Uterus (tissue), 4 donors: Measurements from ENCODE around the gene DIPK1A. TPM values are rescaled to one million over a fixed set of nuclear protein-coding genes. Genes with fewer than 3 reads are reported as not detected.
"Not testable (repeated sequence)": the region's sequence is repeated elsewhere in the genome, so short reads cannot be mapped to it uniquely, and the experiment has no call there.

Source experiments
- DNase-seq, 2 donors: peaks; one replicate each; pipeline ENCODE4 v3.0.0-alpha.2; 2019 to 2020
- H3K27ac ChIP-seq, 2 donors: fragments of 200-600 bp; sonication (generic); 1 replicate in 1 of 2; 2 replicates in 1 of 2; pipeline ENCODE4 v1.5.1; 2016 to 2018
- H3K27me3 ChIP-seq, 2 donors: fragments of 200-600 bp; sonication (generic); one replicate each; pipeline ENCODE4 v1.5.1; 2018 to 2019; ENCODE audit warnings: control low read depth in 1 of 2
- H3K36me3 ChIP-seq, 2 donors: fragments of 200-600 bp; sonication (generic); one replicate each; pipeline ENCODE4 v1.5.1; 2019; ENCODE audit warnings: control low read depth in 1 of 2
- H3K4me1 ChIP-seq, 2 donors: fragments of 200-600 bp; sonication (generic); one replicate each; pipeline ENCODE4 v1.5.1; 2018 to 2019; ENCODE audit warnings: control low read depth in 1 of 2
- H3K4me3 ChIP-seq, 2 donors: fragments of 200-600 bp; sonication (generic); 1 replicate in 1 of 2; 2 replicates in 1 of 2; pipeline ENCODE4 v1.5.1; 2018 to 2019; ENCODE audit warnings: mild to moderate bottlenecking in 1 of 2
- H3K9me3 ChIP-seq, 2 donors: fragments of 200-600 bp; sonication (generic); one replicate each; pipeline ENCODE4 v1.5.1; 2019; ENCODE audit warnings: control low read depth in 1 of 2
- POLR2A ChIP-seq, 2 donors: fragments of 450-650 bp; IDR thresholded peaks; one replicate each; pipeline ENCODE4 v1.6.1; 2016; ENCODE audit warnings: antibody characterized with exemption in 2 of 2, mild to moderate bottlenecking in 1 of 2, moderate library complexity in 1 of 2
- intact Hi-C: fragments of 100-400 bp; cut with DNase I; formaldehyde crosslinking; loops from one replicate; pipeline ENCODE4 v1.15.1; 2023; ENCODE audit warnings: low total_unique reads
- total RNA-seq, 4 donors: library from RNA; depleted of rRNA in 3 of 4; stranded (reverse); fragments of >200 nt in 3 of 4; gene quantifications; one replicate each; pipeline versions ENCODE4 v1.1.0 to v1.2.4, GENCODE V29; 2014 to 2023
- TF ChIP-seq, protein P1 (sequence below), 4 experiments: fragments of 200-600 bp in 2 of 4; fragments of 450-650 bp in 2 of 4; sonication (generic) in 2 of 4; IDR thresholded peaks; one replicate each; pipeline ENCODE4 v1.5.1; 2016 to 2019; ENCODE audit warnings: antibody characterized with exemption in 4 of 4, mild to moderate bottlenecking in 2 of 4, moderate library complexity in 1 of 4
- donor health status: DM: yes; HTN: yes; CAD: no.

DIPK1A gene
- total RNA-seq, 4 donors from 2014 or later: 15.5 to 28.4 (median 20.8) TPM

DNA sequence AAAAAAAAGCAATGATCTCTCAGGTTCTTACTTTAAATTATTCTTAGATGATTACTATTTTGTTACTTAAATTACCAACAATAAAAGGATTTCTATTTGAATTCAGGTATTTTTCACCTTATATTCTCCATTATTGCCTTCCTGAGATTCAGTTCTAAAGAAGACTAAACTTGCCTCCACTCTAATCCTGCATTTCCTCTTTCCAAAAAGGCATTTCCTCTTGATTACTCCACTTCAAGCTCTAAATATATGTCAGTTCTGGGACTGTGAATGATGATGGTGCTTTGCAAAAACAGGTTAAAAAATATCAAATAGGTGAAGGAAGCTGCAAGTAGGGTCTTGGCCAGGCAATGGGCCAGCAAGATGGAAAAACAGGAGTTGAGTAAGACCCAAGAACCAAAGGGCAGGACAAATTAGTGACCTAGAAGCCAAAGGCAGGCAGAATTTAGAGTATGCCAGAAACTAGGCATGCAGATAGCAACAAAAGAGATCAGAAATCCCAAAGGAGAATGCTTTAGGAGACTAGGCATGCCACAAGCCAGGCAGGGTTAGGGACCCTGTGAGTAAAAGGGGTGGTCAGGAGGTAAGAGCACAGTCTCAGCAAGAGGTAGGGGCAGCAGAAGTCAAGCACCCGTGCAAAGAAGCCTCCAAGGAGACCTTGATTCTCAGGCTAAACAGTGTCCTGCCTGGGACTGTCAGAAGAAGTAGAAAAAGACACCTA, 11.3 kb upstream of the DIPK1A start:
- intact Hi-C loops: no loop called here
- Histone ChIP-seq H3K9me3 (no peaks in the 10 kb centered on the region), H3K36me3 (no peaks in the 10 kb centered on the region), H3K27me3 (no peaks in the 10 kb centered on the region), H3K4me3 (no peak overlapping the region), H3K27ac (no peak overlapping the region), H3K4me1 (no peaks in the 10 kb centered on the region)
- no peak for DNase-seq
- TF ChIP-seq, protein P1, sequence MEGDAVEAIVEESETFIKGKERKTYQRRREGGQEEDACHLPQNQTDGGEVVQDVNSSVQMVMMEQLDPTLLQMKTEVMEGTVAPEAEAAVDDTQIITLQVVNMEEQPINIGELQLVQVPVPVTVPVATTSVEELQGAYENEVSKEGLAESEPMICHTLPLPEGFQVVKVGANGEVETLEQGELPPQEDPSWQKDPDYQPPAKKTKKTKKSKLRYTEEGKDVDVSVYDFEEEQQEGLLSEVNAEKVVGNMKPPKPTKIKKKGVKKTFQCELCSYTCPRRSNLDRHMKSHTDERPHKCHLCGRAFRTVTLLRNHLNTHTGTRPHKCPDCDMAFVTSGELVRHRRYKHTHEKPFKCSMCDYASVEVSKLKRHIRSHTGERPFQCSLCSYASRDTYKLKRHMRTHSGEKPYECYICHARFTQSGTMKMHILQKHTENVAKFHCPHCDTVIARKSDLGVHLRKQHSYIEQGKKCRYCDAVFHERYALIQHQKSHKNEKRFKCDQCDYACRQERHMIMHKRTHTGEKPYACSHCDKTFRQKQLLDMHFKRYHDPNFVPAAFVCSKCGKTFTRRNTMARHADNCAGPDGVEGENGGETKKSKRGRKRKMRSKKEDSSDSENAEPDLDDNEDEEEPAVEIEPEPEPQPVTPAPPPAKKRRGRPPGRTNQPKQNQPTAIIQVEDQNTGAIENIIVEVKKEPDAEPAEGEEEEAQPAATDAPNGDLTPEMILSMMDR (IDR thresholded peaks at IDR 0.05): no peak
- no peak for TF ChIP-seq POLR2A (IDR thresholded peaks at IDR 0.05)

DNA sequence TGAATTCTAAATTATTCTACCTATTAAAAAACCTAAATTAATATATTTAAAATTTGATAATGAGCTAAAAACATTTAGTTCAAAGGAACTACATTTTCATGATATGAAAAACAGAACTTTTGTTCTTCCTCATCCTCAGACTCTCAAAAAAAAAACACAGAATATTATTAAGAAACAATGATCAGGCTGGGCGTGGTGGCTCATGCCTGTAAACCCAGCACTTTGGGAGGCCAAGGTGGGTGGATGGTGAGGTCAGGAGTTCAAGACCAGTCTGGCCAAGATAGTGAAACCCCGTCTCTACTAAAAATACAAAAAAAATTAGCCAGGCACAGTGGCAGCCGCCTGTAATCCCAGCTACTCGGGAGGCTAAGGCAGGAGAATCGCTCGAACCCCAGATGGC, 10.7 kb upstream of the DIPK1A start:
- H3K4me3 ChIP-seq, H3K36me3 ChIP-seq, H3K27ac ChIP-seq, H3K9me3 ChIP-seq, intact Hi-C loops, H3K27me3 ChIP-seq, H3K4me1 ChIP-seq, DNase-seq: not testable (repeated sequence)

DNA sequence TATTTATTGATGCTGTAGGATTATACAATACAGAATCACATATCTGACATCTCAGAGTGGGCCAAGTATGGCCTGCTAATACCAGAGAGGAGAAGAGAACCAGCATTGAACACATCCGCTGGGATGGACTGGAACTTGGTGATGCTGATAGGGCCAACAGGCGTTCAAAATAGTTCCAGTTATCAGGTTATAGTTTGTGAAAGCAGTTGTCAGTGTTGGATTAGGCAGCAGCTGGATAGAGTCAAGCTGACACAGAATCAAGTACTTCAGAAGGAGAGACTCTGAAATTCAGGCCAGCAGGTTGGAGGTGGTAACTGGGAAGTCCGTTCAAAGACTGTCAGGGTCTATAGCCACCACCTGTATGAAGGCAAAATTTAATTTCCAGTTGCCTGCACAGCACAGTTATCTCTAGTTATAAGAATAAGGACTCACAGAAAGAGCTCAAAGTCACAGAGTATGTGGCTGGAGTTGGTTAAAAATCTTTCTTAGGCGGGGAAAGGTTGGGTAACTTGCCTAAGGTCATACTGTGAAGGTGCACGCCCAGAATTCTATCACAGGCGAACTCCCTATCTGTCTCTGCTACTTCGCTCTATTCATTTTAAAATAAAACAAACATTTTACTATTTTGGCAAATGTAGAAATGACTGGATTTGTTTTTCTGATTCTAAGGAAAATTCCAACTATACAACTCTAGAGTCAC, 9.9 kb upstream of the DIPK1A start:
- intact Hi-C loops: no loop called here

DNA sequence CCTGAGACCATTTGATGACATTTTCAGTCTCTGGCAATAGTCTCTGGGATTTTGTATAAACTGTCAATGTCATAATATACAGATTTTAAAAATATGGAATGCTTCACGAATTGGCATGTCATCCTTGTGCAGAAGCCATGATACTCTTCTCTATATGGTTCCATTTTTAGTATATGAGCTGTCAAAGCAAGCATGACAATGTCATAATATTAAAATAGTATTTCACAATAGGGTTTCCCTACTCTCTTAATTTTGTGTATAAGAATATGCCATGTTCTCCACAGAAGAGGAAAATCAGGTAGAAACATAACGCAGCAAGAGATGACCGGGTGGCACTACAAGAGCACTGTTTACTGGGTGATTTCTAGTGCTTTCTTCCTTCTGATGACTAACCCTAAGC, 8.3 kb upstream of the DIPK1A start:
- H3K4me3 ChIP-seq: no peak overlapping the region
- TF ChIP-seq POLR2A (IDR thresholded peaks at IDR 0.05): no peak
- TF ChIP-seq, protein P1 (IDR thresholded peaks at IDR 0.05): no peak
- intact Hi-C loops: no loop called here

More for the DNA sequence above, 9.9 kb upstream of the DIPK1A start:
- Histone ChIP-seq H3K36me3 (no peaks in the 10 kb centered on the region), H3K27me3 (no peaks in the 10 kb centered on the region), H3K27ac (no peak overlapping the region), H3K4me1 (no peaks in the 10 kb centered on the region), H3K9me3 (no peaks in the 10 kb centered on the region), H3K4me3 (no peak overlapping the region)
- no peak for DNase-seq
- TF ChIP-seq, protein P1 (IDR thresholded peaks at IDR 0.05): no peak

DNA sequence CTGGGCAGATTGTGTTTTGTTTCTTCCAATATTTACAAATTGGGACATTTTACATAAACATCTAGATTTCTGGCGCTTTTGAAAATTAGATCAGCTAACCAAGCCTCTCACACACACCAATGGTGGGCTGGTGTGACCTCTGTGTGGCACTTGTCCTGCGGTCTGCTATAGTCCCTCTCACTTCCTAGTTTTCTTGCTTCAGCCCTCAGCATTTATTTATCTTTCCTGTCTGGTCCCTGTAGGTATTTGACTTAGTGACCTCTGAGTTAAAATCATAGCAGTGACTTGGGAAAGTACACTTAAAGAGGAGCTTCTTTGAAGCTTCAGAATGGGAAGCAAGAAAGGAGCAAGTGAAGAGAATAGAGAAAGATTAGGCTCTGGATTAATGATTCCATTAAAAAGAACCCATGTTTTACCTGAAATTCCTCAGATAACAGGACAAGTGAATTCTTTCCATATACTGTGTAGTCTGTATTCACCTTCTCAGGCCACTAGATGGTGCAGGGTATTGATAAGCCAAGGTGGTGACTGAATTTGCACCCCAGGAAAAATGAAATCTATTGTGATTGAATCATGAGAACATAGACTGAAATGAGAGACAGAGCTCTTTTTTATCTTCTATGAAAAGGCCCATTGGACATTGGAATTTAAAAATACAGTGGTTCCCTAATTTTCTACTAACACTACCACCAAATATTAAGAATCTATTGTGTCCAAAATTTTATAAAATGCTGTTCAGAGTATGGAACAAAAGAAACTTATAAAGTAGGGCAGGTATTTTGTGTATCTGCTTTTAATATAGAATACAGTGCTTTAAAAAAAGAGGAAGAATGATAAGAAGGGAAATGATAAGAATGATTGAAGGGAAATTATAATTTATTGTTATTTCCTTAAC, 7.1 kb upstream of the DIPK1A start:
- intact Hi-C loops: no loop called here
- Histone ChIP-seq H3K4me3 (no peak overlapping the region), H3K36me3 (no peaks in the 10 kb centered on the region), H3K27ac (no peak overlapping the region), H3K9me3 (no peaks in the 10 kb centered on the region), H3K27me3 (no peaks in the 10 kb centered on the region), H3K4me1 (no peaks in the 10 kb centered on the region)
- TF ChIP-seq, protein P1 (IDR thresholded peaks at IDR 0.05): peak in 1 of 4 experiments; percentile 18
- TF ChIP-seq POLR2A (IDR thresholded peaks at IDR 0.05): no peak
- no peak for DNase-seq

More for the DNA sequence above, 8.3 kb upstream of the DIPK1A start:
- Histone ChIP-seq H3K27ac (no peak overlapping the region), H3K9me3 (no peaks in the 10 kb centered on the region), H3K27me3 (no peaks in the 10 kb centered on the region), H3K4me1 (no peaks in the 10 kb centered on the region), H3K36me3 (no peaks in the 10 kb centered on the region)
- no peak for DNase-seq
